Keratinocyte (primary cell): ENCODE data around the gene C12orf60. TPM values are rescaled to one million over a fixed set of nuclear protein-coding genes. Genes with fewer than 3 reads are reported as not detected.

Source experiments
- DNase-seq: peaks from one replicate; pipeline ENCODE4 v3.0.0-alpha.2; 2011; ENCODE audit warnings: low read depth, missing footprints, low spot score
- FAIRE-seq: peaks from 2 replicates; lab custom pipeline; 2011; peaks lifted over from hg19 to GRCh38; lab: Jason Lieb, UNC
- H2AFZ ChIP-seq: 2 replicates; pipeline ENCODE4 v1.6.0; 2012; ENCODE audit warnings: low read length, control low read depth, inconsistent platforms; ENCODE audit not compliant: control insufficient read depth
- H3K27ac ChIP-seq: 2 replicates; pipeline ENCODE4 v1.5.1; 2011; ENCODE audit warnings: low read length; ENCODE audit not compliant: control insufficient read depth, insufficient read depth
- H3K27me3 ChIP-seq: 3 replicates; pipeline ENCODE4 v1.6.0; 2011; ENCODE audit warnings: low read length; ENCODE audit not compliant: control insufficient read depth, insufficient read depth; ENCODE audit errors: extremely low read depth
- H3K36me3 ChIP-seq, 2 experiments: 2 replicates in 1 of 2; 3 replicates in 1 of 2; pipeline ENCODE4 v1.5.1; 2011; ENCODE audit warnings: low read length in 2 of 2, mild to moderate bottlenecking in 1 of 2; ENCODE audit not compliant: control insufficient read depth in 2 of 2, insufficient read depth in 2 of 2; ENCODE audit errors: extremely low read depth in 1 of 2
- H3K4me1 ChIP-seq: 3 replicates; pipeline ENCODE4 v1.5.1; 2011; ENCODE audit warnings: low read length; ENCODE audit not compliant: control insufficient read depth, insufficient read depth; ENCODE audit errors: extremely low read depth
- H3K4me2 ChIP-seq: 3 replicates; pipeline ENCODE4 v1.6.0; 2011; ENCODE audit warnings: low read depth, low read length; ENCODE audit not compliant: control insufficient read depth, insufficient read depth; ENCODE audit errors: extremely low read depth
- H3K4me3 ChIP-seq, 3 experiments: fragments of 200-600 bp in 1 of 3; sonication (generic) in 1 of 3; 2 replicates in 2 of 3; 3 replicates in 1 of 3; pipeline ENCODE4 v1.5.1; 2011 to 2016; ENCODE audit warnings: low read length in 3 of 3, mild to moderate bottlenecking in 3 of 3, control low read depth in 2 of 3, inconsistent platforms in 1 of 3, low read depth in 1 of 3, mixed read lengths in 1 of 3, mixed run types in 1 of 3, moderate library complexity in 1 of 3; ENCODE audit not compliant: control insufficient read depth in 2 of 3, insufficient read depth in 2 of 3; ENCODE audit errors: extremely low read depth in 1 of 3
- H3K79me2 ChIP-seq: 2 replicates; pipeline ENCODE4 v1.6.0; 2012; ENCODE audit warnings: low read length; ENCODE audit not compliant: control insufficient read depth, insufficient read depth
- H3K9ac ChIP-seq: 3 replicates; pipeline ENCODE4 v1.6.0; 2011; ENCODE audit warnings: low read length; ENCODE audit not compliant: control insufficient read depth, insufficient read depth; ENCODE audit errors: extremely low read depth
- H3K9me1 ChIP-seq: 3 replicates; pipeline ENCODE4 v1.6.0; 2011; ENCODE audit warnings: low read length; ENCODE audit not compliant: control insufficient read depth, insufficient read depth; ENCODE audit errors: extremely low read depth
- H3K9me3 ChIP-seq: 2 replicates; pipeline ENCODE4 v1.5.1; 2012; ENCODE audit warnings: low read depth, low read length; ENCODE audit not compliant: control insufficient read depth
- H4K20me1 ChIP-seq: 3 replicates; pipeline ENCODE4 v1.6.0; 2011; ENCODE audit warnings: low read length; ENCODE audit not compliant: control insufficient read depth, insufficient read depth; ENCODE audit errors: extremely low read depth
- CTCF ChIP-seq, 3 experiments: IDR thresholded peaks in 1 of 3; conservative IDR thresholded peaks in 1 of 3; optimal IDR thresholded peaks in 1 of 3; 2 replicates in 2 of 3; 3 replicates in 1 of 3; pipeline versions ENCODE3 to v1.5.1; 2011; ENCODE audit warnings: low read length in 3 of 3, mild to moderate bottlenecking in 3 of 3, moderate library complexity in 2 of 3, control low read depth in 1 of 3, inconsistent platforms in 1 of 3; ENCODE audit not compliant: insufficient read depth in 2 of 3; ENCODE audit errors: extremely low read depth in 1 of 3
- EZH2 ChIP-seq: IDR thresholded peaks from one replicate; pipeline ENCODE4 v1.6.1; 2012; ENCODE audit warnings: inconsistent platforms, mild to moderate bottlenecking, low read length, moderate library complexity
- dilution Hi-C: fragments of 300-500 bp; cut with MboI; formaldehyde crosslinking; loops from one replicate; pipeline ENCODE4 v1.7.0; 2020; ENCODE audit warnings: low sequenced_read_pairs; ENCODE audit not compliant: extremely low pct_ligation_motif_present
- polyA plus RNA-seq, 5 experiments: library from polyadenylated mRNA; depleted of rRNA in 3 of 5; stranded (reverse) in 3 of 5; stranded (forward) in 1 of 5; unstranded in 1 of 5; fragments of >200 nt; gene quantifications; 1 replicate in 1 of 5; 2 replicates in 3 of 5; 3 replicates in 1 of 5; pipeline versions ENCODE4 v1.2.1 to v1.2.3, GENCODE V29; 2011 to 2012; ENCODE audit warnings: missing spikeins in 2 of 5, low read depth in 1 of 5, low replicate concordance in 1 of 5

The C12orf60 gene
- polyA plus RNA-seq, 1 donor (not counting 4 experiments of a cell fraction or from before 2014, with no cell fraction given): 3.2 TPM

DNA sequence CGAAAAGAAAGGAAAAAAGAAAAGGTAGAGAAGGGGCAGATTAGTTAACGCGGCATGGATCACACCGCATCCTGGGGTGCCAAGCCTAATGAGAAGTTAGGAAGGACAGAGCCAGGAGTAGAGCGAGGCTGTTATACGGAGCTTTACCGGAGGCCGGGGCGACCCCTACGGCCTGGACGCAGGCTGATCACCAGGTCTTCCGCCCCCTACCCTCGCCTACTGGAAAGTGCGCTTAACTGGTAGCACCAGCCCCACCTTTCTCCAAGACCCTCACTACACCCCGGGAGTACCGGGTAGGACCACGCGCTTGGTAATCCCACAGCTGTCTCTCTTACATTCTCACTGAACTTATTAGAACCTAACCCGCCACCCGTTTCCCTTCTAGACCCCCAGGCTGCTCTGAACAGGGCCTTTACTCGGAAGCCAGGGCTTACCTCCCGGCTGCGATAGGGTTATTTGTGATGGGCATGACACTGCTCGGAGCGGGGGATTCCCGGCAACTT lies 34.0 kb upstream of the C12orf60 start:
- DNase-seq (no peak), FAIRE-seq (no peak)
- H3K79me2 ChIP-seq: peaks cover 5% of the 10 kb centered on the region
- dilution Hi-C loops: no loop called here
- H3K4me2 ChIP-seq: peak overlapping the region; percentile 92
- peaks cover 13% of the 10 kb centered on the region for H3K4me1 ChIP-seq
- H3K36me3 ChIP-seq: no peaks in the 10 kb centered on the region
- H3K9me1 ChIP-seq: no peaks in the 10 kb centered on the region
- TF ChIP-seq CTCF (optimal IDR thresholded peaks at IDR 0.05 in 1 of 3, IDR thresholded peaks at IDR 0.05 in 1 of 3, conservative IDR thresholded peaks at IDR 0.05 in 1 of 3; ENCODE audit: extremely low read depth in 1 of 3, insufficient read depth in 2 of 3, low read length in 3 of 3): peak in 1 of 3 experiments; percentile 45
- no peak for TF ChIP-seq EZH2
- no peaks in the 10 kb centered on the region for H3K27me3 ChIP-seq
- H3K27ac ChIP-seq: peak overlapping the region; percentile 92
- peak overlapping the region; percentile 90 for H3K9ac ChIP-seq
- no peaks in the 10 kb centered on the region for H4K20me1 ChIP-seq
- H2AFZ ChIP-seq: peak overlapping the region; percentile 70
- H3K4me3 ChIP-seq: peak overlapping the region; percentile 56 to 90 (median 80)
- no peaks in the 10 kb centered on the region for H3K9me3 ChIP-seq

DNA sequence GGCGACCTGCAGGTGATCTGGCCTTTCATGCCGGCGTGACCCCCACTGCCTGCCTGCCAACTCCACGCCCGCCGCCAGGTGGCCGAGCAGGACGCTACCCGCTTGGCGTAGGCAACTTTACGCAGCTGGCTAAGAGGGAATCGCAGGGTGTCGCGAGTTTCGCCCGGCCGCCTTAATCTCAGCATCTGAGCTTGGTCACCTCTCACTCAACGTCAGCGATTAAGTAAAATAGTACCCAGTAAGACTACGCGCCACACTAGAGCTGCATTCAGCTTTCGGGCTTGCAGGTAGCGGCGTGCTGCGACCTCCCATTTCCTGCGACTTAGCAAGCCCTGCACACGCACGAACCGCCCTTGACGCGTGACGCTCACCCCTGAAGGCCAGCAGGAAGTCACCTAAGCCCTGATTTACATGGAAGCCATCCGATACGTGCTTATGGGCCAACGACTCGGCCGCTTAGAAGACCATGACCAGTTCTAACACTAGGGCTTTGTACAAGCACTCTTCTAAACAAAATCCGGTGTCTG lies 33.4 kb upstream of the C12orf60 start:
- Histone ChIP-seq H3K36me3 (no peaks in the 10 kb centered on the region), H3K27ac (peak overlapping the region; percentile 92), H3K4me3 (peak overlapping the region; percentile 56 to 90 (median 80)), H3K9me3 (no peaks in the 10 kb centered on the region), H3K9me1 (no peaks in the 10 kb centered on the region), H2AFZ (peak overlapping the region; percentile 80), H3K27me3 (no peaks in the 10 kb centered on the region), H3K79me2 (peaks cover 10% of the 10 kb centered on the region), H3K9ac (peak overlapping the region; percentile 90), H3K4me1 (peaks cover 13% of the 10 kb centered on the region), H3K4me2 (peak overlapping the region; percentile 92), H4K20me1 (no peaks in the 10 kb centered on the region)
- TF ChIP-seq EZH2 (no peak), CTCF (optimal IDR thresholded peaks at IDR 0.05 in 1 of 3, IDR thresholded peaks at IDR 0.05 in 1 of 3, conservative IDR thresholded peaks at IDR 0.05 in 1 of 3; ENCODE audit: extremely low read depth in 1 of 3, insufficient read depth in 2 of 3, low read length in 3 of 3) (peak; percentile 84 to 91 (median 90))
- dilution Hi-C loops: no loop called here
- FAIRE-seq (peak; percentile 62), DNase-seq (no peak)
